ENCODE measurements around the gene TPRG1. TPM values are rescaled to one million over a fixed set of nuclear protein-coding genes. Genes with fewer than 3 reads are reported as not detected.

The TPRG1 gene
- total RNA-seq, 4 donors from 2014 or later = 0.66 to 23.1 (median 5.6) TPM; not detected in 1

- H3K4me1 ChIP-seq = no peaks in the 10 kb centered on the region
- H3K36me3 ChIP-seq = no peaks in the 10 kb centered on the region
- DNase-seq = no peak
- H3K4me3 ChIP-seq = no peak overlapping the region
- no peaks in the 10 kb centered on the region for H3K9me3 ChIP-seq
- TF ChIP-seq CTCF (IDR thresholded peaks at IDR 0.05) (no peak), POLR2A (IDR thresholded peaks at IDR 0.05) (no peak)
- no peaks in the 10 kb centered on the region for H3K27me3 ChIP-seq
- no peak overlapping the region for H3K27ac ChIP-seq
Measured at GRCh38 chr3:189288348-189289235, 116.8 kb downstream of the TPRG1 start.

GRCh38 chr3:189289251-189289650 is 117.5 kb downstream of the TPRG1 start:
- H3K27ac ChIP-seq = no peak overlapping the region
- no peak overlapping the region for H3K4me3 ChIP-seq
- DNase-seq = no peak
- TF ChIP-seq POLR2A (IDR thresholded peaks at IDR 0.05) (no peak), CTCF (IDR thresholded peaks at IDR 0.05) (no peak)
- no peaks in the 10 kb centered on the region for H3K27me3 ChIP-seq
- no peaks in the 10 kb centered on the region for H3K36me3 ChIP-seq
- H3K9me3 ChIP-seq = no peaks in the 10 kb centered on the region
- no peaks in the 10 kb centered on the region for H3K4me1 ChIP-seq

GRCh38 chr3:189292667-189293484 is 121.1 kb downstream of the TPRG1 start:
- Histone ChIP-seq H3K4me3 (no peak overlapping the region), H3K36me3 (no peaks in the 10 kb centered on the region), H3K27me3 (no peaks in the 10 kb centered on the region), H3K27ac (no peak overlapping the region), H3K4me1 (no peaks in the 10 kb centered on the region), H3K9me3 (no peaks in the 10 kb centered on the region)
- TF ChIP-seq POLR2A (IDR thresholded peaks at IDR 0.05) = no peak
- TF ChIP-seq CTCF (IDR thresholded peaks at IDR 0.05) = no peak
- no peak for DNase-seq

GRCh38 chr3:189294649-189295048 is 122.9 kb downstream of the TPRG1 start:
- no peaks in the 10 kb centered on the region for H3K36me3 ChIP-seq
- TF ChIP-seq POLR2A (IDR thresholded peaks at IDR 0.05) (no peak), CTCF (IDR thresholded peaks at IDR 0.05) (no peak)
- no peaks in the 10 kb centered on the region for H3K9me3 ChIP-seq
- no peak for DNase-seq
- no peak overlapping the region for H3K4me3 ChIP-seq
- H3K27ac ChIP-seq = peak overlapping the region in 2 of 4 donors; percentile 3 to 5
- H3K27me3 ChIP-seq = no peaks in the 10 kb centered on the region
- no peaks in the 10 kb centered on the region for H3K4me1 ChIP-seq

- Histone ChIP-seq H3K27me3 (no peaks in the 10 kb centered on the region), H3K36me3 (no peaks in the 10 kb centered on the region), H3K27ac (peak overlapping the region in 2 of 4 donors; percentile 3 to 5), H3K9me3 (no peaks in the 10 kb centered on the region), H3K4me1 (no peaks in the 10 kb centered on the region), H3K4me3 (no peak overlapping the region)
- TF ChIP-seq CTCF (IDR thresholded peaks at IDR 0.05) (no peak), POLR2A (IDR thresholded peaks at IDR 0.05) (no peak)
- no peak for DNase-seq
Measured at GRCh38 chr3:189295089-189295488, 123.3 kb downstream of the TPRG1 start.

Data from Peyer's patch (tissue), 4 donors.